Stimulated activated CD4-positive, alpha-beta T cell treated with anti-CD3 and anti-CD28 coated beads, Interleukin-2, amount 100 ng/mL, for 24 hours (primary cell): Measurements from ENCODE around the gene PXYLP1.
"Not testable (repeated sequence)": the region's sequence is repeated elsewhere in the genome, so short reads cannot be mapped to it uniquely, and the experiment has no call there.

ENCODE experiments used
- DNase-seq, 2 donors: peaks; one replicate each; pipeline ENCODE4 v3.0.0-alpha.2; 2020

PXYLP1 gene

GRCh38 chr3:141302364-141303141, 70.9 kb downstream of the PXYLP1 start:
- no peak for DNase-seq

GRCh38 chr3:141303481-141304223, 72.0 kb downstream of the PXYLP1 start:
- peak; percentile 43 to 73 for DNase-seq

- no peak for DNase-seq
These were observed 73.8 kb downstream of the PXYLP1 start for GRCh38 chr3:141305436-141305835.

GRCh38 chr3:141306276-141306675, 74.7 kb downstream of the PXYLP1 start:
- no peak for DNase-seq

- no peak for DNase-seq
These were observed 75.3 kb downstream of the PXYLP1 start for GRCh38 chr3:141306922-141307321.

GRCh38 chr3:141307351-141308059, 75.9 kb downstream of the PXYLP1 start:
- DNase-seq, result peak in 1 of 2 donors; percentile 36

- no peak for DNase-seq
These were observed 77.1 kb downstream of the PXYLP1 start for GRCh38 chr3:141308588-141309218.

- no peak for DNase-seq
These were observed 79.5 kb downstream of the PXYLP1 start for GRCh38 chr3:141311170-141311495.

GRCh38 chr3:141311496-141312353, 80.1 kb downstream of the PXYLP1 start:
- peak; percentile 98 for DNase-seq

- no peak for DNase-seq
These were observed 80.9 kb downstream of the PXYLP1 start for GRCh38 chr3:141312354-141313092.

GRCh38 chr3:141313093-141313683, 81.6 kb downstream of the PXYLP1 start:
- DNase-seq, result no peak

- not testable (repeated sequence) for DNase-seq
These were observed 82.8 kb downstream of the PXYLP1 start for GRCh38 chr3:141314415-141314814.

- DNase-seq, result no peak
These were observed 85.2 kb downstream of the PXYLP1 start for GRCh38 chr3:141316851-141317250.

GRCh38 chr3:141320399-141321108, 88.9 kb downstream of the PXYLP1 start:
- no peak for DNase-seq

- DNase-seq, result no peak
These were observed 89.5 kb downstream of the PXYLP1 start for GRCh38 chr3:141321109-141321497.

- DNase-seq, result no peak
These were observed 92.5 kb downstream of the PXYLP1 start for GRCh38 chr3:141323936-141324704.

GRCh38 chr3:141326123-141326522, 94.5 kb downstream of the PXYLP1 start:
- no peak for DNase-seq

GRCh38 chr3:141326626-141327025, 95.0 kb downstream of the PXYLP1 start:
- no peak for DNase-seq
